ENCODE data around the gene NPPA. TPM values are rescaled to one million over a fixed set of nuclear protein-coding genes. Genes with fewer than 3 reads are reported as not detected.

Gene NPPA
- total RNA-seq, 2 experiments from 2014 or later: not detected

GRCh38 chr1:11799099-11799498, 48.5 kb downstream of the NPPA start:
- no peaks in the 10 kb centered on the region for H3K9me2 ChIP-seq (ENCODE audit: insufficient read depth, low read length)
- ChIA-PET POLR2A (interaction anchor here (1.3 kb wide), 1 partner anchor 10 kb away, joined by 4 read pairs; no protein-coding TSS in a partner anchor), CTCF (ENCODE audit: unreplicated experiment) (no interaction called here)
- H2AFZ ChIP-seq (ENCODE audit: low read length): no peak overlapping the region
- DNase-seq (ENCODE audit: low spot score): no peak
- peaks cover 17% of the 10 kb centered on the region; the same call in 1 of the 2 replicates for H3K79me2 ChIP-seq (ENCODE audit: insufficient read depth, low read depth, low read length)
- no peaks in the 10 kb centered on the region for H3K9me3 ChIP-seq (ENCODE audit: low read length)
- H3K4me3 ChIP-seq (ENCODE audit: low read depth, low read length, poor library complexity, severe bottlenecking): no peak overlapping the region
- H3K27ac ChIP-seq (ENCODE audit: low read depth, low read length, poor library complexity, severe bottlenecking): no peak overlapping the region
- peaks cover 72% of the 10 kb centered on the region for H3K36me3 ChIP-seq (ENCODE audit: insufficient read depth, low read length)
- TF ChIP-seq EZH2phosphoT487 (IDR thresholded peaks at IDR 0.05; ENCODE audit: borderline replicate concordance, low read depth, low read length) (no peak), CTCF (conservative IDR thresholded peaks at IDR 0.05; ENCODE audit: low read length) (no peak)
- H4K20me1 ChIP-seq (ENCODE audit: insufficient read depth, low read length): no peaks in the 10 kb centered on the region
- H3K4me2 ChIP-seq (ENCODE audit: low read length): no peak overlapping the region
- H3K4me1 ChIP-seq (ENCODE audit: insufficient read depth, low read length, poor library complexity, severe bottlenecking): peaks cover 21% of the 10 kb centered on the region
- intact Hi-C loops (cut with micrococcal nuclease; ENCODE audit: unreplicated experiment): no loop called here
- BruUV-seq (replicated peaks): no TSS peak

- Histone ChIP-seq H3K79me2 (ENCODE audit: insufficient read depth, low read depth, low read length) (peaks cover 8% of the 10 kb centered on the region; the same call in 1 of the 2 replicates), H3K4me1 (ENCODE audit: insufficient read depth, low read length, poor library complexity, severe bottlenecking) (peaks cover 8% of the 10 kb centered on the region), H3K4me3 (ENCODE audit: low read depth, low read length, poor library complexity, severe bottlenecking) (no peak overlapping the region), H2AFZ (ENCODE audit: low read length) (no peak overlapping the region), H3K9me3 (ENCODE audit: low read length) (no peaks in the 10 kb centered on the region), H3K9me2 (ENCODE audit: insufficient read depth, low read length) (no peaks in the 10 kb centered on the region), H3K4me2 (ENCODE audit: low read length) (no peak overlapping the region), H3K36me3 (ENCODE audit: insufficient read depth, low read length) (peaks cover 78% of the 10 kb centered on the region), H4K20me1 (ENCODE audit: insufficient read depth, low read length) (no peaks in the 10 kb centered on the region), H3K27ac (ENCODE audit: low read depth, low read length, poor library complexity, severe bottlenecking) (no peak overlapping the region)
- no TSS peak for BruUV-seq (replicated peaks)
- TF ChIP-seq EZH2phosphoT487 (IDR thresholded peaks at IDR 0.05; ENCODE audit: borderline replicate concordance, low read depth, low read length) (no peak), CTCF (conservative IDR thresholded peaks at IDR 0.05; ENCODE audit: low read length) (no peak)
- DNase-seq (ENCODE audit: low spot score): no peak
- intact Hi-C loops (cut with micrococcal nuclease; ENCODE audit: unreplicated experiment): no loop called here
- POLR2A ChIA-PET: interaction anchor here (0.6 to 1.3 kb wide), 2 partner anchors 12 to 37 kb away, joined by 3 to 4 read pairs; no protein-coding TSS in a partner anchor
- CTCF ChIA-PET (ENCODE audit: unreplicated experiment): no interaction called here
These were observed 49.9 kb downstream of the NPPA start for GRCh38 chr1:11797525-11798216.
